OCI-LY3 (cell line): ENCODE data around the gene NMRK2.

Experiments
- CTCF ChIP-seq: fragments of 200-600, 300-600 bp; sonication (generic); IDR thresholded peaks from 2 replicates; pipeline ENCODE4 v1.5.1; 2014; ENCODE audit warnings: antibody characterized with exemption, low read length, low read depth
- EZH2phosphoT487 ChIP-seq: fragments of 200-600 bp; shearing (Covaris generic); IDR thresholded peaks from 2 replicates; pipeline ENCODE4 v1.6.1; 2018; ENCODE audit warnings: antibody characterized with exemption, mixed run types, low read depth

GRCh38 chr19:3979289-3979673 is 46.4 kb downstream of the NMRK2 start:
- TF ChIP-seq CTCF, result no peak
- no peak for TF ChIP-seq EZH2phosphoT487
